HEK293 (cell line): ENCODE data around the gene ADRA1B.

Experiments used
- CTCF ChIP-seq: fragments of 450-650 bp; formaldehyde crosslinking; IDR thresholded peaks from 2 replicates; pipeline ENCODE4 v1.5.1; 2016; ENCODE audit warnings: missing biosample characterization, missing genetic modification characterization
- INSM2 ChIP-seq: fragments of 450-650 bp; formaldehyde crosslinking; IDR thresholded peaks from 2 replicates; pipeline ENCODE4 v1.5.1; 2016; ENCODE audit warnings: missing biosample characterization, missing genetic modification characterization
- PATZ1 ChIP-seq: fragments of 450-650 bp; formaldehyde crosslinking; IDR thresholded peaks from 2 replicates; pipeline ENCODE4 v1.5.1; 2016; ENCODE audit warnings: missing biosample characterization, missing genetic modification characterization
- REST ChIP-seq: fragments of 450-650 bp; formaldehyde crosslinking; IDR thresholded peaks from 2 replicates; pipeline ENCODE4 v1.5.1; 2016; ENCODE audit warnings: missing biosample characterization, missing genetic modification characterization
- ZFP41 ChIP-seq: fragments of 450-650 bp; formaldehyde crosslinking; IDR thresholded peaks from 2 replicates; pipeline ENCODE4 v1.5.1; 2016; ENCODE audit warnings: missing biosample characterization, missing genetic modification characterization, borderline replicate concordance
- ZNF521 ChIP-seq: fragments of 450-650 bp; formaldehyde crosslinking; IDR thresholded peaks from 2 replicates; pipeline ENCODE4 v1.5.1; 2017; ENCODE audit warnings: missing biosample characterization, mild to moderate bottlenecking, missing genetic modification characterization
- ZNF623 ChIP-seq: fragments of 450-650 bp; formaldehyde crosslinking; IDR thresholded peaks from 2 replicates; pipeline ENCODE4 v1.5.1; 2016; ENCODE audit warnings: missing biosample characterization, missing genetic modification characterization
- ZNF843 ChIP-seq: fragments of 450-650 bp; formaldehyde crosslinking; IDR thresholded peaks from 2 replicates; pipeline ENCODE4 v1.5.1; 2016; ENCODE audit warnings: missing biosample characterization, missing genetic modification characterization

- no peak for TF ChIP-seq CTCF (tag by site-specific recombination)
- TF ChIP-seq ZNF521 (tag by site-specific recombination), result no peak
- TF ChIP-seq ZNF623 (tag by site-specific recombination), result no peak
- no peak for TF ChIP-seq PATZ1 (tag by site-specific recombination)
- no peak for TF ChIP-seq ZNF843 (tag by site-specific recombination)
- no peak for TF ChIP-seq REST (tag by site-specific recombination)
- TF ChIP-seq INSM2 (tag by site-specific recombination), result no peak
- no peak for TF ChIP-seq ZFP41 (tag by site-specific recombination)
These were observed 76.9 kb downstream of the ADRA1B start for GRCh38 chr5:159993194-159993593.
